CD4-positive, alpha-beta memory T cell (primary cell): ENCODE results near the gene SRRM3. TPM values are rescaled to one million over a fixed set of nuclear protein-coding genes. Genes with fewer than 3 reads are reported as not detected.
"Not testable (repeated sequence)": the region's sequence is repeated elsewhere in the genome, so short reads cannot be mapped to it uniquely, and the experiment has no call there.

ENCODE experiments used
- CTCF ChIA-PET: fragments of 350-600 bp; sonication (Branson Sonifier 250); formaldehyde crosslinking; loops from one replicate; lab custom pipeline; 2021; ENCODE audit warnings: inconsistent platforms; ENCODE audit not compliant: partially characterized antibody; lab: Charles Lee
- POLR2A ChIA-PET: fragments of 350-600 bp; sonication (Branson Sonifier 250); formaldehyde crosslinking; loops from one replicate; lab custom pipeline; 2021; ENCODE audit not compliant: partially characterized antibody; lab: Charles Lee
- DNase-seq, 5 donors: peaks; one replicate each; pipeline versions ENCODE4 v3.0.0 to v3.0.0-alpha.2; 2020 to 2022; ENCODE audit warnings: mixed read lengths in 1 of 5
- H3K27ac ChIP-seq: one replicate; pipeline ENCODE4 v1.7.0; 2013; ENCODE audit warnings: low read depth, low read length
- H3K27me3 ChIP-seq: 2 replicates; pipeline ENCODE4 v1.7.0; 2013; ENCODE audit warnings: mild to moderate bottlenecking, low read length, moderate library complexity; ENCODE audit not compliant: insufficient read depth
- H3K36me3 ChIP-seq: 2 replicates; pipeline ENCODE4 v1.7.0; 2013; ENCODE audit warnings: mild to moderate bottlenecking, low read length, moderate library complexity; ENCODE audit not compliant: insufficient read depth
- H3K4me1 ChIP-seq: 2 replicates; pipeline ENCODE4 v1.7.0; 2013; ENCODE audit warnings: mild to moderate bottlenecking, low read length, moderate library complexity; ENCODE audit not compliant: insufficient read depth
- H3K4me3 ChIP-seq, 2 donors: one replicate each; pipeline ENCODE4 v1.7.0; 2013; ENCODE audit warnings: low read length in 2 of 2, mild to moderate bottlenecking in 1 of 2
- H3K9me3 ChIP-seq, 2 donors: one replicate each; pipeline ENCODE4 v1.7.0; 2013; ENCODE audit warnings: low read length in 2 of 2, control low read depth in 1 of 2; ENCODE audit not compliant: control insufficient read depth in 1 of 2
- H3K27ac Mint-ChIP-seq, 7 donors: one replicate each; pipeline ENCODE4 v1.8.0; 2020 to 2021; ENCODE audit warnings: mixed read lengths in 7 of 7, mild to moderate bottlenecking in 6 of 7, inconsistent platforms in 3 of 7, moderate library complexity in 3 of 7
- H3K27me3 Mint-ChIP-seq, 2 donors: one replicate each; pipeline ENCODE4 v1.8.0; 2020 to 2021; ENCODE audit warnings: mixed read lengths in 2 of 2
- H3K36me3 Mint-ChIP-seq, 2 donors: one replicate each; pipeline ENCODE4 v1.8.0; 2020 to 2021; ENCODE audit warnings: mixed read lengths in 2 of 2, inconsistent platforms in 1 of 2, mild to moderate bottlenecking in 1 of 2
- H3K4me1 Mint-ChIP-seq, 4 donors: one replicate each; pipeline ENCODE4 v1.8.0; 2020 to 2021; ENCODE audit warnings: mixed read lengths in 4 of 4, mild to moderate bottlenecking in 1 of 4
- H3K4me3 Mint-ChIP-seq, 8 donors: one replicate each; pipeline ENCODE4 v1.8.0; 2020 to 2021; ENCODE audit warnings: mixed read lengths in 8 of 8, mild to moderate bottlenecking in 7 of 8, moderate library complexity in 6 of 8, inconsistent platforms in 3 of 8
- H3K9me3 Mint-ChIP-seq, 8 donors: one replicate each; pipeline ENCODE4 v1.8.0; 2020 to 2021; ENCODE audit warnings: mixed read lengths in 8 of 8, mild to moderate bottlenecking in 5 of 8, inconsistent platforms in 3 of 8, moderate library complexity in 1 of 8
- intact Hi-C: fragments of 100-400 bp; cut with micrococcal nuclease; formaldehyde crosslinking; loops from one replicate; pipeline ENCODE4 v1.15.1; 2023
- polyA plus RNA-seq, 2 donors: library from polyadenylated mRNA; unstranded; fragments of 300-500 nt; fragmentation: Illumina TruSeq; gene quantifications; one replicate each; pipeline ENCODE4 v1.2.3, GENCODE V29; 2021
- total RNA-seq, 2 experiments: library from RNA; stranded (reverse); gene quantifications; one replicate each; pipeline ENCODE4 v1.2.3, GENCODE V29; 2021

The SRRM3 gene
- total and polyA plus RNA-seq, 4 experiments from 2014 or later, result not detected

DNA sequence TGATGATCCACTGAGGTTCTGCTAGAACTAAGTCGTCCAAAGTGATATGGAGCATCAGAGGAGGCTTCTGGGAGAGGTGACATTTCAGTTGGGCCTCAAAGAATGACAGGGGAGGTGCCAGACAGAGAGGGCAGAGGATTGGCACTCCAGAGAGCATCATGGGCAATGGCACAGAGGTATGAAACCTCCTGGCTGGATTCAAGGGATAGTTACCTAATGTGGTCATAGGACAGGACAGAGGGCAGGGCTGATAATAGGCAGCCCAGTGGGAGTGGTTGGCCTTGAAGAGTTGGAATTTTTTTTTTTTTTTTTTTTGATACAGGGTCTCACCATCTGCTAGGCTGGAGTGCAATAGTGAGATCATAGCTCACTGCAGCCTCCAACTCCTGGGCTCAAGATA is 7.6 kb downstream of the SRRM3 start:
- ChIA-PET POLR2A (no interaction called here), CTCF (no interaction called here)
- Histone ChIP-seq H3K4me1 (no peaks in the 10 kb centered on the region), H3K4me3 (no peak overlapping the region), H3K27me3 (no peaks in the 10 kb centered on the region), H3K27ac (no peak overlapping the region), H3K9me3 (no peaks in the 10 kb centered on the region), H3K36me3 (no peaks in the 10 kb centered on the region)
- Mint-ChIP-seq H3K27me3 (peaks cover 8 to 18% of the 10 kb centered on the region in 2 donors), H3K36me3 (no peaks in the 10 kb centered on the region), H3K4me1 (no peaks in the 10 kb centered on the region), H3K27ac (no peak overlapping the region), H3K9me3 (peaks cover 0 to 3% (median 0%) of the 10 kb centered on the region in 8 donors), H3K4me3 (no peak overlapping the region)
- DNase-seq, result no peak
- intact Hi-C loops, result no loop called here

DNA sequence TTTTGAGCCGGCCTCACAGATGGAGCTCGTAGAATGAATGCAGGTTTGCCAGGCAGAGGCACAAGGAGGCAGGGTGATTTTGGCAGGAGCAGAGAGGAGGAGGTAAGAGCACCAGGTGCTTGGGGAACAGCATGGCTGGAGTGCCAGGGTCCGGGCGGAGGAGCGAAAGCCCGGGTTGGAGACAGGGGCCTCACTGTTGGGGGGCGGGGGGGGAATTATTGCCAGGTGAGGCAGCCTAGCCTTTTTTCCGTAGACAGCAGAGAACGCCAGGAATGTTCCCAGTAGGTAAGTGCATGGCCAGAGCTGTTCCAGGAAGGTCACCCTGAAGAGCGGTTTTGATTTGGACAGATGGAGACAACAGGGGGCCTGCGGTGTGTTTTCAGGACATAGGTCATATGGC is 9.5 kb downstream of the SRRM3 start:
- Histone ChIP-seq H3K4me1 (no peaks in the 10 kb centered on the region), H3K9me3 (no peaks in the 10 kb centered on the region), H3K27ac (no peak overlapping the region), H3K36me3 (no peaks in the 10 kb centered on the region), H3K27me3 (no peaks in the 10 kb centered on the region), H3K4me3 (no peak overlapping the region)
- Mint-ChIP-seq H3K9me3 (peaks cover 0 to 3% (median 0%) of the 10 kb centered on the region in 8 donors), H3K4me3 (no peak overlapping the region), H3K27me3 (peaks cover 2 to 17% of the 10 kb centered on the region in 2 donors), H3K4me1 (no peaks in the 10 kb centered on the region), H3K27ac (no peak overlapping the region), H3K36me3 (no peaks in the 10 kb centered on the region)
- DNase-seq, result no peak
- POLR2A ChIA-PET, result no interaction called here
- intact Hi-C loops, result no loop called here
- CTCF ChIA-PET, result no interaction called here

DNA sequence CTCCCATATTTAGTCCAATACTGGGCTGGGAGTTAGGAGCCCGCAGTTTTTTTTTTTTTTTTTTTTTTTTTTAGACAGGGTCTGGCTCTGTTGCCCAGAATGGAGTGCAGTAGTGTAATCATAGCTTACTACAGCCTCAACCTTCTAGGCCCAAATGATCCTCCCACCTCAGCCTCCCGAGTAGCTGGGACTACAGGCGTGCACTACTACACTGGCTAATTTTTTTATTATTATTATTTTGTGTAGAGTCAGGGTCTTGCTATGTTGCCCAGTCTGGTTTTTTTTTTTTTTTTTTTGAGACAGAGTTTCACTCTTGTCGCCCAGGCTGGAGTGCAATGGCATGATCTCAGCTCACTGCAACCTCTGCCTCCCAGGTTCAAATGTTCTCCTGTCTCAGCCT is 13.7 kb downstream of the SRRM3 start:
- H3K9me3 Mint-ChIP-seq, result not testable (repeated sequence)

DNA sequence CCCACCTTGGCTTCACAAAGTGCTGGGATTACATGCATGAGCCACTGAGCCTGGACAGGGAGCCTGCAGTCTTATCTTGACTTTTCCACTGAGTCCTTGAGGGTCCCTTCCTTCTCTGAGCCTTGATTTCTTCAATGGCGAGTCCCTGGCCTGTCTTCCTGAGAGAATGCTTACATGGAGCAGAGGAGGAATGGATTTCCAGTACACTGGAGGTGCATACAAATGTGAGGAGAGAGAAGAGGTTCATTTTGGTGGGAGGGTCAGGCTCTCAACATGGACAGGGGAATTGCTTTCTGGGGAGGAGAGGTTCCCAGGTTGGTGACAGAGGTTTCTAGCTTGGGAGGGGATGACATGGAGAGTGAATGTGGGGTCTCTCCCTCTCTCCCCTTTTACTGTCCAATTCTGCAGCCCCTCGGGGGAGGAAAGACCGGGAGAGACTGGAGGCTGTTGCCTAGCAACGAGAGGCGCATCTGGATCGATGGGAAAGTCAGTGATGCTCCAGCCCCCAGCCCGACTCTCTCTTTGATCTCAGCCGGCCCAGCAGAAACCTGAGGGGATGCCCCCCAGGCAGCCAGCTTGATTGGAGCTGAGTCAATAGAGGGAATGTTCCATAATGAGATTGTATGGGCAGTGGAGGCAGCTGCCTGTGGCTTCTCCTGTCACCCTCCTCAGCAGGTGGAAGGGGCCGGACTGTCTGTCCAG is 14.8 kb downstream of the SRRM3 start:
- Mint-ChIP-seq H3K4me3 (no peak overlapping the region), H3K9me3 (peaks cover 0 to 3% (median under 1%) of the 10 kb centered on the region in 8 donors), H3K4me1 (no peaks in the 10 kb centered on the region), H3K27ac (no peak overlapping the region), H3K27me3 (peaks cover 18 to 31% of the 10 kb centered on the region in 2 donors), H3K36me3 (peaks cover 0 to under 1% of the 10 kb centered on the region in 2 donors)
- ChIA-PET POLR2A (no interaction called here), CTCF (no interaction called here)
- intact Hi-C loops, result no loop called here
- H3K4me1 ChIP-seq, result no peaks in the 10 kb centered on the region
- DNase-seq, result no peak
- no peaks in the 10 kb centered on the region for H3K27me3 ChIP-seq
- no peak overlapping the region for H3K4me3 ChIP-seq
- H3K27ac ChIP-seq, result no peak overlapping the region
- no peaks in the 10 kb centered on the region for H3K9me3 ChIP-seq
- no peaks in the 10 kb centered on the region for H3K36me3 ChIP-seq

More for the DNA sequence above, 13.7 kb downstream of the SRRM3 start:
- H3K9me3 ChIP-seq, H3K4me1 ChIP-seq, H3K27ac ChIP-seq, H3K36me3 ChIP-seq, H3K27ac Mint-ChIP-seq, H3K4me1 Mint-ChIP-seq, CTCF ChIA-PET, POLR2A ChIA-PET, intact Hi-C loops, DNase-seq, H3K27me3 ChIP-seq, H3K4me3 Mint-ChIP-seq, H3K4me3 ChIP-seq, H3K36me3 Mint-ChIP-seq: not testable (repeated sequence)
- peaks cover 17 to 33% of the 10 kb centered on the region in 2 donors for H3K27me3 Mint-ChIP-seq

DNA sequence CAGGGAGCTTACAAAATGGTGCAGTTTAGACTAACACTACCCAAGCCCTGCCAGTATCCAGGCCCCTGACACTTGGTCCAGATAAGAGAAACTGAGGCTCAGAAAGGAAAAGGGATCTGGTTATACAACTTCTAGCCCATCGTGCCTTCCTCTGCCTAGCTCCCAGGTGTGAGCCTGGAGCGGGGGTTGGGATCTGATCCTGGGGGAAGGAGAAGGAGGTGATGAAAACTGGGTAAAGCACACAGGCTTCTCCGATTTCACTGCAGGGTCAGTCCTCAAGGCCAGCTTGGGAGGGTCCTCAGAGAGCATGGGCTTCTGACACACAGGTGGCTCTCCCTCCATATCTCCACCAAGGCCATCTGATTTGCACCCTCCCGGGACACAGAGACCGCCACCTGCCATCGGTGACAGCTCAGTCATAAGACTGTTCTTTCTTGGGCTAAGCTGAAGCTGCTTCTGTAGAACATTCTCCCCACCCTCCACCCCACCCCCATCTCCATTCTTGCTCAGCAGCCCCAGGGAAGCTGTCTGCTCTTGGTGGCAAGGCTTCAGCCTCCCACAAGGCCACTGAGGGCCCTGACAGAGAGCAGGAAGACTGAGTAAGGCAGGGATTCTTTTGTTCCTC is 16.4 kb downstream of the SRRM3 start:
- H3K4me3 ChIP-seq, result no peak overlapping the region
- Mint-ChIP-seq H3K9me3 (peaks cover 0 to 10% (median 0%) of the 10 kb centered on the region in 8 donors), H3K4me3 (no peak overlapping the region), H3K27me3 (peaks cover 27 to 39% of the 10 kb centered on the region in 2 donors), H3K4me1 (no peaks in the 10 kb centered on the region), H3K27ac (no peak overlapping the region), H3K36me3 (peaks cover 0 to 4% of the 10 kb centered on the region in 2 donors)
- no peaks in the 10 kb centered on the region for H3K4me1 ChIP-seq
- no peak for DNase-seq
- ChIA-PET CTCF (no interaction called here), POLR2A (no interaction called here)
- intact Hi-C loops, result no loop called here
- no peaks in the 10 kb centered on the region for H3K27me3 ChIP-seq
- H3K36me3 ChIP-seq, result no peaks in the 10 kb centered on the region
- H3K27ac ChIP-seq, result no peak overlapping the region
- H3K9me3 ChIP-seq, result no peaks in the 10 kb centered on the region

DNA sequence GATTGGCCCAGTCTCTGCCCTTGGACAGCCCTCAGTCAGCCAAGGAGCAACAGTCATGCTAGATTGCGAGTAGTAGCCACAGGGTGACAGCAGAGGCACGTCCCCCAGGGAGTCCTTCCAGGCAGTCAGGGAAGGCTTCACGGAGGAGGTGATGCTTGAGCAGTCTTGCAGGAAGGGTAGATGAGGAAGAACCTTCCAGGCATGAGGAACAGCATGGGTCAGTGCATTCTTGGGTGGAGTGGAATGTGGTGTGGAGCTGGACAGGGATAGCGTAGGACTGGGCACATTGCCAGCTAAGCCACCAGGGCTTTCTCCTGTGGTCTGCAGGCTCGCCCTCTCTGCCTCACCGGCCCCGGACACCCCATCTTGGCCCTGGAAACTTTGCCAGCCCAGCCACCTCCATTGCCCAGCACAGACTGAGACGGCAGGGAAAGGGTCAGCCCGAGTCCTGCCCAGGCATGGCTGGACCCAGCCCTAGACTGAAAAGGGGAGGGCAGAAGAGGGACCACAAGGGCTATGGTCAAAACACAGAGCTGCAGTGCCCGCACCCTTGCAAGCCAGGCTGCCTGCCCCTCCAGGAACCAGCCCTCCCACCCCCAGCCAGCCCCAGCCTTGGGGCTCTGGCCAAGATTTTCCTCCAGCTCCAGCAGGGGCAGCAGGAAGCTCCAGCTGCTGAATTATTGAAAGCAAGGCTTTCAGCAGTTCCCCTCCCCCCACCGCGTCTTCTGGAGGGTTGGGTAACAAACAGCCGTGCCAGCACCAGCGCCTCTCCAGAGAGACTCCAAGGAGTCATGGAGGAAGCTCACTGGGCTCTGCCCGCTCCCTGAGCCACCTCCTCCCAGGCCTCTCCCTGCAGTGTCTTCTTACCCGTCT is 18.7 kb downstream of the SRRM3 start:
- CTCF ChIA-PET, result interaction anchor here (1.0 kb wide), 1 partner anchor 13 kb away, joined by 4 read pairs; no protein-coding TSS in a partner anchor
- no peaks in the 10 kb centered on the region for H3K4me1 Mint-ChIP-seq
- intact Hi-C loops, result no loop called here
- DNase-seq, result no peak
- no peak overlapping the region for H3K4me3 Mint-ChIP-seq
- Histone ChIP-seq H3K27me3 (no peaks in the 10 kb centered on the region), H3K9me3 (no peaks in the 10 kb centered on the region), H3K4me3 (no peak overlapping the region), H3K4me1 (no peaks in the 10 kb centered on the region), H3K36me3 (no peaks in the 10 kb centered on the region), H3K27ac (no peak overlapping the region)
- H3K27me3 Mint-ChIP-seq, result peaks cover 35 to 43% of the 10 kb centered on the region in 2 donors
- POLR2A ChIA-PET, result no interaction called here
- H3K27ac Mint-ChIP-seq, result no peak overlapping the region
- H3K36me3 Mint-ChIP-seq, result peaks cover 0 to 4% of the 10 kb centered on the region in 2 donors
- H3K9me3 Mint-ChIP-seq, result peaks cover 0 to 11% (median 0%) of the 10 kb centered on the region in 8 donors

DNA sequence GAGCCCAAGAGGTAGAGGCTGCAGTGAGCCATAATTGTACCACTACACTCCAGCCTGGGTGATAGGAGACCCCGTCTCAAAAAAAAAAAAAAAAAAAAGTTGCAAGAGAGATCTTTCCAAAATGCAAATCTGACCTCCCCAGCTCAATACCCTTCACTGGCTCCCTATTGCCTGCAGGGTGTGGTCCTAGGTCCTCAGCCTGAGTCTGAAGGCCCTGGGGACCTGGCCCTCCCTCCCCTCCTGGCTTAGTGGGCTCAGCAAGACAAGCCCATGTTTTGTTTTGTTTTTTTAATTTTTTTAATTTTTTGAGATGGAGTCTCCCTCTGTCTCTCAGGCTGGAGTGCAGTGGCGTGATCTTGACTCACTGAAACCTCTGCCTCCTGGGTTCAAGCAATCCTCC is 20.6 kb downstream of the SRRM3 start:
- Histone ChIP-seq H3K4me3 (no peak overlapping the region), H3K4me1 (no peaks in the 10 kb centered on the region), H3K27ac (no peak overlapping the region), H3K36me3 (no peaks in the 10 kb centered on the region), H3K27me3 (no peaks in the 10 kb centered on the region), H3K9me3 (no peaks in the 10 kb centered on the region)
- CTCF ChIA-PET, result no interaction called here
- Mint-ChIP-seq H3K4me3 (no peak overlapping the region), H3K4me1 (no peaks in the 10 kb centered on the region), H3K27me3 (peaks cover 30 to 51% of the 10 kb centered on the region in 2 donors), H3K27ac (no peak overlapping the region), H3K9me3 (peaks cover 0 to 11% (median 2%) of the 10 kb centered on the region in 8 donors), H3K36me3 (peaks cover 0 to 4% of the 10 kb centered on the region in 2 donors)
- intact Hi-C loops, result no loop called here
- POLR2A ChIA-PET, result no interaction called here
- no peak for DNase-seq
